ENCODE measurements around the gene SLC9A3.

GRCh38 chr5:501105-501830 is 23.0 kb downstream of the SLC9A3 start:
- TF ChIP-seq KLF9 (CRISPR knock-in tag; IDR thresholded peaks at IDR 0.05; ENCODE audit: low read depth) (no peak), ZBTB40 (IDR thresholded peaks at IDR 0.05) (no peak), ZBTB40 (CRISPR knock-in tag; IDR thresholded peaks at IDR 0.05) (no peak), ZNF468 (CRISPR knock-in tag; IDR thresholded peaks at IDR 0.05) (no peak), TOE1 (CRISPR knock-in tag; IDR thresholded peaks at IDR 0.05) (no peak), GMEB1 (CRISPR knock-in tag; IDR thresholded peaks at IDR 0.05; ENCODE audit: borderline replicate concordance) (no peak), POLR2AphosphoS5 (IDR thresholded peaks at IDR 0.05; ENCODE audit: low read depth, low read length) (no peak), ASH2L (IDR thresholded peaks at IDR 0.05; ENCODE audit: insufficient read length, low read depth, low read length) (no peak), HMGXB4 (CRISPR knock-in tag; IDR thresholded peaks at IDR 0.05; ENCODE audit: borderline replicate concordance in 1 of 2, low read depth in 1 of 2) (no peak), ZSCAN5A (CRISPR knock-in tag; IDR thresholded peaks at IDR 0.05; ENCODE audit: borderline replicate concordance) (no peak), KDM4B (CRISPR knock-in tag; IDR thresholded peaks at IDR 0.05) (no peak), SP1 (IDR thresholded peaks at IDR 0.05) (no peak), SP1 (CRISPR knock-in tag; IDR thresholded peaks at IDR 0.05) (no peak)

Measured in HepG2 (cell line).